ENCODE measurements around the gene SLC29A1. TPM values are rescaled to one million over a fixed set of nuclear protein-coding genes. Genes with fewer than 3 reads are reported as not detected.

The SLC29A1 gene
- total and polyA plus RNA-seq, 9 of the 15 experiments (the other 6 are each of a cell fraction or from before 2014, with no cell fraction given): 18.9 to 170 (median 57.7) TPM

DNA sequence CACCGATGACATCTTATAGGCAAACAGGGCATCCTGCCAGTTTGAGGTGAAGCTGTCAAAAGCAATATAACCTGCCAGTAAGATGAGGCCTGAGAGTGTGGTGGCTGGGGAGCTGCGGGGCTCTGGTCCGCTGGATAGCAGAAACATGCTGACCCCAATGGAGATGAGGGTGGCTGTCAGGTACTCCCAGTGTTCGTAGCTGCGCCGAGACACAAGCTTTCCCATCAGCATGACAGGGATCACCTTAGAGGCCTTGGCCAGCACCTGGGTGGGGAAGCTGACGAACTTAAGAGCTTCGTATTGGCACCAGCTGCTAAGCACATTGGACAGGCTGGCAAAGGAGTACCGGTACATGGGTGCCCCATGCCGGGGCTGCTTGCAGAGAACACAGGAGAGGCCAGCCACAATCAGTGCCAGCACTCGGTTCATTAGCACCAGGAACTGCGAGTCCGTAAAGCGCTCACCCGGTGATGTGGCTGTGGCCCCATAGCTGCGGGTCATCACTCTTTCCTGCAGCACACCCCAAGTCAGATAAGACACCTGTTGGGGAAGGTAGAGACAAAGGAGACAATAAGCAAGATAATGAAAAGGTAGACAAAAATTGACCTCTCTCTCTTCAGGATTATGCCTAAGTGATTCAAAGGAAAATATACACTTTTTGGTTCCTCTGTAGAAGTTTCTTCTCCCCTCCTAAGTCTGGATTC is 31.9 kb downstream of the SLC29A1 start:
- H3K4me1 ChIP-seq (replicated peaks in 1 of 2; ENCODE audit: control insufficient read depth in 2 of 2, insufficient read depth in 2 of 2, low read length in 2 of 2): peaks cover 41% of the 10 kb centered on the region in 2 experiments; a peak in 4 of 5 replicates
- TF ChIP-seq HMGXB4 (CRISPR knock-in tag; IDR thresholded peaks at IDR 0.05): 0 out of 2 replicates have a peak, but pooled peaks have one; percentile 27
- TF ChIP-seq CBX2 (IDR thresholded peaks at IDR 0.05; ENCODE audit: insufficient read depth, low read length, poor library complexity, severe bottlenecking): no peak
- 0 out of 4 replicates have a peak, but pooled peaks of 1 of the 2 experiments have one; percentile 63 for TF ChIP-seq FOXA3 (CRISPR knock-in tag; conservative IDR thresholded peaks at IDR 0.05 in 1 of 2, IDR thresholded peaks at IDR 0.05 in 1 of 2)
- peak; percentile 47 for TF ChIP-seq E2F8 (IDR thresholded peaks at IDR 0.05; ENCODE audit: low read depth, partially characterized antibody)
- peak; percentile 49; the same call in 1 of the 2 replicates for TF ChIP-seq POLR2AphosphoS5 (IDR thresholded peaks at IDR 0.05; ENCODE audit: control insufficient read depth, insufficient read depth, low read depth, low read length)
- TF ChIP-seq CAMTA2 (CRISPR knock-in tag; conservative IDR thresholded peaks at IDR 0.05): no peak
- no peak for TF ChIP-seq MLLT1 (IDR thresholded peaks at IDR 0.05)
- TF ChIP-seq HMBOX1 (IDR thresholded peaks at IDR 0.05): no peak
- TF ChIP-seq SIN3A (IDR thresholded peaks at IDR 0.05; ENCODE audit: borderline replicate concordance in 2 of 2, control insufficient read depth in 1 of 2, low read depth in 2 of 2, low read length in 2 of 2): peak in 1 of 2 experiments; percentile 40; a peak in 1 of 4 replicates
- no peak for TF ChIP-seq RBM25 (IDR thresholded peaks at IDR 0.05; ENCODE audit: low read depth, low read length, severe bottlenecking)
- 0 out of 2 replicates have a peak, but pooled peaks have one; percentile 31 for TF ChIP-seq PHTF2 (CRISPR knock-in tag; IDR thresholded peaks at IDR 0.05)
- TF ChIP-seq CBX3 (IDR thresholded peaks at IDR 0.05; ENCODE audit: borderline replicate concordance in 1 of 2, low read length in 2 of 2): no peak

More for the DNA sequence above, 31.9 kb downstream of the SLC29A1 start:
- peaks cover 60% of the 10 kb centered on the region for H4K20me1 ChIP-seq (replicated peaks; ENCODE audit: control insufficient read depth, insufficient read depth, low read length)
- H3K4me3 ChIP-seq: 0 out of 2 replicates have a peak overlapping the region, but pooled peaks have one; percentile 81
- no peak for FAIRE-seq
- H3K27ac ChIP-seq (ENCODE audit: extremely low read depth, low read depth, low read length): peak overlapping the region; percentile 93; the same call in 2 of the 3 replicates
- no peak overlapping the region for H2AFZ ChIP-seq (ENCODE audit: low read depth, low read length)
- H3K36me3 ChIP-seq (ENCODE audit: control insufficient read depth, insufficient read depth, low read length): peaks cover 81% of the 10 kb centered on the region
- peak in 2 of 4 experiments; percentile 51 to 66 for DNase-seq (ENCODE audit: extremely low read depth in 1 of 4, low spot score in 3 of 4)
- BruUV-seq (replicated peaks): no TSS peak
- CTCF ChIA-PET (ENCODE audit: low intra/inter-chr PET ratio): no interaction called here
- H3K79me2 ChIP-seq (ENCODE audit: control insufficient read depth, insufficient read depth, low read length): peaks cover 45% of the 10 kb centered on the region
- POLR2A ChIA-PET: interaction anchor here (0.5 to 3.2 kb wide), 24 partner anchors 9 to 702 kb away, joined by 3 to 144 read pairs (median 4); partner anchors contain the start of genes HSP90AB1 and SLC29A1
- H3K9me1 ChIP-seq (ENCODE audit: control insufficient read depth, insufficient read depth, low read length): peaks cover 24% of the 10 kb centered on the region
- in situ Hi-C loops (cut with MboI): no loop called here
- H3K9me3 ChIP-seq (replicated peaks; ENCODE audit: control insufficient read depth, insufficient read depth, low read depth, low read length): no peaks in the 10 kb centered on the region
- intact Hi-C loops (cut with micrococcal nuclease): no loop called here
- ATAC-seq: peak; percentile 8
- no peaks in the 10 kb centered on the region for H3K27me3 ChIP-seq (ENCODE audit: control insufficient read depth in 2 of 2, insufficient read depth in 2 of 2, low read length in 2 of 2)
- 29% methylated on average over 16 of the region's 16 CpGs for WGBS (ENCODE audit: insufficient coverage, low coverage, missing lambda C conversion rate)
- H3K9ac ChIP-seq (ENCODE audit: insufficient read depth in 1 of 2, low read depth in 2 of 2, low read length in 2 of 2): peak overlapping the region in 1 of 2 experiments; percentile 76; a peak in 2 of 4 replicates
- H3K4me2 ChIP-seq (ENCODE audit: insufficient read depth, low read length): peak overlapping the region; percentile 89
